C4-2B (cell line): Measurements from ENCODE around the gene CTXND2.
"Not testable (repeated sequence)": the region's sequence is repeated elsewhere in the genome, so short reads cannot be mapped to it uniquely, and the experiment has no call there.

Experiments used
- CTCF ChIP-seq: fragments of 450-650 bp; conservative IDR thresholded peaks from 2 replicates; pipeline ENCODE4 v1.5.1; 2017; ENCODE audit warnings: mild to moderate bottlenecking
- ZFX ChIP-seq: fragments of 450-650 bp; IDR thresholded peaks from 2 replicates; pipeline ENCODE4 v1.6.1; 2017

GRCh38 chr1:150850801-150851362, 36.1 kb upstream of the CTXND2 start:
- TF ChIP-seq CTCF, ZFX: not testable (repeated sequence)
